Heart left ventricle (tissue), 13 donors: ENCODE measurements around the gene SYNE2.

Experiments used
- CTCF ChIP-seq, 12 donors: fragments of 200-600 bp; sonication (generic) in 4 of 12; IDR thresholded peaks; one replicate each; pipeline versions ENCODE4 v1.5.0 to v1.8.0; 2018 to 2022; ENCODE audit warnings: antibody characterized with exemption in 12 of 12, mild to moderate bottlenecking in 5 of 12
- POLR2A ChIP-seq, 2 donors: fragments of 450-650 bp; IDR thresholded peaks; one replicate each; pipeline ENCODE4 v1.6.1; 2017; ENCODE audit warnings: antibody characterized with exemption in 2 of 2, mild to moderate bottlenecking in 2 of 2, moderate library complexity in 2 of 2
- donor health status: ischemic (EF 13 %, LVEDD 7.1; RV severe dilation, severe dysfunction).
- donor health status: DM: no; HTN: yes; CAD: no.
- donor health status: DM: no; HTN: no; CAD: no.
- donor health status: ischemic (EF 25% LVEDD 6.9; RV normal size, moderate dysfunction).
- donor health status: ischemic (EF 25% LVEDD 5.7; RV mildly dilated, moderate dysfunction).
- donor health status: ischemic (EF 35%, LVEDD 5.7; RV mildly dilated, moderate dysfunction).
- donor health status: nonischemic (EF 11% LVEDD 7.7; RV severe dilation, severe dysfunction).
- donor health status: DM: yes; HTN: yes; CAD: no.
- donor health status: PGD.
- donor health status: ischemic (EF 29% LVEDD 5.4; RV normal size, mild dysfunction).
- donor health status: nonischemic (EF 23%, LVEDD 6.1; RV moderate dilation, normal function).

DNA sequence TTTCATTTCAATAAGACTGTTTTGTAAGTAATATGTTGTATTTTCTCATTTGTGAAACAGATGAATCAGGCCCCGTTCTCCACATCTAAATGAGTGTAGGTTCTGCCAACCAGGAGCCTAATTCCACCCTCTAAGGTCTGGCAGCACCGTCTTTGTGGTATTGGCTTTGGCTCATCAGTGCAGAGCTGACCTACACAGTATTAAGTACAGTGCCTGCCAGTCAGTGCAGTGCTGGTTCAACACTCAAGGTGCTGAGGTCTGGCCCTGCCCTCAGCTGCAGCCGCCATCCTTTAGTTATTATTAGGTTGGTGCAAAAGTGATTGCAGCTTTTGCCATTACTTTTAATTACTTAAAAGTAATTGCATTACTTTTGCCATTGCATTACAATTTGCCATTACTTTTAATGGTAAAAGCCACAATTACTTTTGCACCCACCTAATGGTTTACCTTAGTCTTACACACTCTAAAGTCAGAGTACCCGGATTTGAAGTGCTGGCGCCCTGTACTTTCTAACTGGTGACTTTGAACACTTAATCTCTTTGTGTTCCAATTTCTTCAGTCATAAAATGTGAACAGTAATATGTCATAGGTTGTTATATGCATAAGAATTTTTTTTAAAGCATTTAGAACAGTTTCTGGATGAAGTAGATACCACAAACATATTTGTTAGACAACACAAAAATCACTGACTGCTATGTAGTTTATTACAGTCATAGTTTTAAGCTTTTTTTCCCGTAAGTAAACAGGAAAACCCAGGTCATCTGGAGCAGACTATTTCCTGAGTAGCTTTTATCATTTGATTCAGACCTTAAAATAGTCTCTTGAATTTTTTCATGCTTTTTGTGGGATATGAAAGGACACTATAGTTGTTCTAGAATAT lies 99.5 kb downstream of the SYNE2 start:
- TF ChIP-seq CTCF (IDR thresholded peaks at IDR 0.05): no peak
- no peak for TF ChIP-seq POLR2A (IDR thresholded peaks at IDR 0.05)
